C4-2B (cell line): Measurements from ENCODE around the gene BMX.

Source experiments
- ZFX ChIP-seq: fragments of 450-650 bp; IDR thresholded peaks from 2 replicates; pipeline ENCODE4 v1.6.1; 2017
- TF ChIP-seq, protein P1 (sequence below): fragments of 450-650 bp; conservative IDR thresholded peaks from 2 replicates; pipeline ENCODE4 v1.5.1; 2017; ENCODE audit warnings: mild to moderate bottlenecking

DNA sequence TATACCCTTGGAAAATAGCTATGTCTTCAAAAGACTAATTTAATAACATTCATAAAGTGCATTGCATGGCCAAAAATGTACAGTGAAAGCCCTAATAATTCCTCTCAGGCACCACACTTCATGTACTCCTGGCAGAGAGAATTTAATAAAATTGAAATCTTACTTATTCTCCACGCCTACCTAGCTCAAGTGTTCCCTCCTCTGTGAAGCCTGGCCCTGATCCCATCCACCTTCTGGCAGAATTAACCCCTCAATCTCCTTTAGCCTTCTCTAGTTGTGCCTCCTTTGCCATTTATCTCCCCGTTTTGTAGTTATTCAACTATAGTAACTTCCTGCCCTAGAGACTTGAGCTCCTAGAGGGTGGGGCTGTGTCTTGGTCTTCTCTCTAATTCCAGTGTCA is 73.4 kb downstream of the BMX start:
- TF ChIP-seq, protein P1, sequence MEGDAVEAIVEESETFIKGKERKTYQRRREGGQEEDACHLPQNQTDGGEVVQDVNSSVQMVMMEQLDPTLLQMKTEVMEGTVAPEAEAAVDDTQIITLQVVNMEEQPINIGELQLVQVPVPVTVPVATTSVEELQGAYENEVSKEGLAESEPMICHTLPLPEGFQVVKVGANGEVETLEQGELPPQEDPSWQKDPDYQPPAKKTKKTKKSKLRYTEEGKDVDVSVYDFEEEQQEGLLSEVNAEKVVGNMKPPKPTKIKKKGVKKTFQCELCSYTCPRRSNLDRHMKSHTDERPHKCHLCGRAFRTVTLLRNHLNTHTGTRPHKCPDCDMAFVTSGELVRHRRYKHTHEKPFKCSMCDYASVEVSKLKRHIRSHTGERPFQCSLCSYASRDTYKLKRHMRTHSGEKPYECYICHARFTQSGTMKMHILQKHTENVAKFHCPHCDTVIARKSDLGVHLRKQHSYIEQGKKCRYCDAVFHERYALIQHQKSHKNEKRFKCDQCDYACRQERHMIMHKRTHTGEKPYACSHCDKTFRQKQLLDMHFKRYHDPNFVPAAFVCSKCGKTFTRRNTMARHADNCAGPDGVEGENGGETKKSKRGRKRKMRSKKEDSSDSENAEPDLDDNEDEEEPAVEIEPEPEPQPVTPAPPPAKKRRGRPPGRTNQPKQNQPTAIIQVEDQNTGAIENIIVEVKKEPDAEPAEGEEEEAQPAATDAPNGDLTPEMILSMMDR: no peak
- no peak for TF ChIP-seq ZFX
